Sigmoid colon (tissue), 4 donors: ENCODE results near the gene LMO2.

Experiments used
- CTCF ChIP-seq, 4 experiments: fragments of 450-650 bp in 3 of 4; fragments of 200-600 bp in 1 of 4; IDR thresholded peaks; one replicate each; pipeline ENCODE4 v1.5.1; 2016 to 2019; ENCODE audit warnings: antibody characterized with exemption in 4 of 4, mild to moderate bottlenecking in 3 of 4, moderate library complexity in 2 of 4
- EP300 ChIP-seq, 4 donors: sonication (generic); formaldehyde crosslinking; IDR thresholded peaks; one replicate each; pipeline ENCODE4 v1.6.1; 2017; ENCODE audit warnings: antibody characterized with exemption in 4 of 4
- POLR2A ChIP-seq, 2 donors: fragments of 450-650 bp; IDR thresholded peaks; one replicate each; pipeline ENCODE4 v1.6.1; 2016; ENCODE audit warnings: antibody characterized with exemption in 2 of 2, mild to moderate bottlenecking in 2 of 2, moderate library complexity in 2 of 2
- POLR2AphosphoS5 ChIP-seq, 4 donors: sonication (generic); formaldehyde crosslinking; IDR thresholded peaks; one replicate each; pipeline ENCODE4 v1.6.1; 2017; ENCODE audit warnings: antibody characterized with exemption in 4 of 4

- TF ChIP-seq CTCF (IDR thresholded peaks at IDR 0.05) (no peak), EP300 (IDR thresholded peaks at IDR 0.05) (no peak), POLR2A (IDR thresholded peaks at IDR 0.05) (no peak), POLR2AphosphoS5 (IDR thresholded peaks at IDR 0.05) (no peak)
Observed at GRCh38 chr11:33832676-33833075, 59.2 kb downstream of the LMO2 start.
